ENCODE data around the gene EFCAB13.

Gene EFCAB13

DNA sequence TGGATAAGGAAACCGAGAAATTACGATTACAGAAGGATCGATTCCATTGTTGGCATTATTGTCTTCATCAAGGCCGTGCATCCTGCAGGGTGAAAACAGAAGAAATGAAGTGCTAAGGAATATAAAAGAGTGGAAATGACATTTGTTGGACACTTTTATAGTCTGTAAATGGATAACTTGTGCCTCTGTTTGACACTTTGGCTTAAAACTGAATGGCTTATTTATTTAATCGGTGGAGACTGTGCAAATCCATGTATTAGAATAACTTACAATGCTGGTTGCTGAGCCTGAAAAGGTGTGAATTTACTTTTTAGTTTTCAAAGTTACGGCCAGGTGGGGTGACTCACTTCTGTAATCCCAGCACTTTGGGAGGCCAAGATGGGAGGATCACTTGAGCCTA, 38.8 kb upstream of the EFCAB13 start (continued):
- TF ChIP-seq, protein P1, sequence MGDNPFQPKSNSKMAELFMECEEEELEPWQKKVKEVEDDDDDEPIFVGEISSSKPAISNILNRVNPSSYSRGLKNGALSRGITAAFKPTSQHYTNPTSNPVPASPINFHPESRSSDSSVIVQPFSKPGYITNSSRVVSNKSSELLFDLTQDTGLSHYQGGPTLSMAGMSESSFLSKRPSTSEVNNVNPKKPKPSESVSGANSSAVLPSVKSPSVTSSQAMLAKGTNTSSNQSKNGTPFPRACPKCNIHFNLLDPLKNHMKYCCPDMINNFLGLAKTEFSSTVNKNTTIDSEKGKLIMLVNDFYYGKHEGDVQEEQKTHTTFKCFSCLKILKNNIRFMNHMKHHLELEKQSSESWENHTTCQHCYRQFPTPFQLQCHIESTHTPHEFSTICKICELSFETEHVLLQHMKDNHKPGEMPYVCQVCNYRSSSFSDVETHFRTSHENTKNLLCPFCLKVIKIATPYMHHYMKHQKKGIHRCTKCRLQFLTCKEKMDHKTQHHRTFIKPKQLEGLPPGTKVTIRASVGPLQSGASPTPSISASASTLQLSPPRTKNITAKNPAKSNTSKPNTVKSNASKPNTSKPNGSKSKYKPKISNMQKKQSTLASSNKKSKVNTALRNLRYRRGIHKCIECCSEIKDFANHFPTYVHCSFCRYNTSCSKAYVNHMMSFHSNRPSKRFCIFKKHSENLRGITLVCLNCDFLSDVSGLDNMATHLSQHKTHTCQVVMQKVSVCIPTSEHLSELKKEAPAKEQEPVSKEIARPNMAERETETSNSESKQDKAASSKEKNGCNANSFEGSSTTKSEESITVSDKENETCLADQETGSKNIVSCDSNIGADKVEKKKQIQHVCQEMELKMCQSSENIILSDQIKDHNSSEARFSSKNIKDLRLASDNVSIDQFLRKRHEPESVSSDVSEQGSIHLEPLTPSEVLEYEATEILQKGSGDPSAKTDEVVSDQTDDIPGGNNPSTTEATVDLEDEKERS (tag by site-specific recombination; IDR thresholded peaks at IDR 0.05) = no peak

DNA sequence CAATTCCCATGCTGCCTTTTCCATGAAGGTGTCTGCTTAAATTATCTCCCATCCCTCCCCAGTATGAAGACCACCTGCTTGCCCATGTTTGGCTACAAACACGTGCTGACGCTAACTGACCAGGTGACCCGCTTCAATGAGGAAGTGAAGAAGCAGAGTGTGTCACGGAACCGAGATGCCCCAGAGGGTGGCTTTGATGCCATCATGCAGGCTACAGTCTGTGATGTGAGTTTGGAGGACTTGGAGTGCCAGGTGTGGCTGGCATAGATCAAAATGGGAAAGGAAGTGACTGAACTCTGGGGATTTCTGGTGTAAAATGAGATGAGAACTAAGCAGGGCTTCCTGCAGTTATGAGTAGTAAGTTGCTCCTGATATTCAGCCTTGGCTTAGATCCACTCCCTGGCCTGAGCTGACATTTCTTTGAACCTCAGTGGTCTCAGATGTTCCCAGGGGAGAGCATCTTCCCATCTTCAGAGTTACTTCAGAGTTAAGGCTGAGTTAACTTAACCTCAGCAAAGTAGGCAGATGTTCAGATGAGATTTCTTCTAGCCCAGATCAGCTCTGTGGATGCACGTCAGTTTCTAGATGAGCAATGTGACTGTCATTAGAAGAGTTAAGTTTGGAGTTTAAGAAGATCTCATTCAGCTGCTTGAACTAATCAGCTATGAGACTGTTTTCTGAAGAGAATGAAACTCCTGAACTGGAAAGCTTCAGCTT, 37.4 kb upstream of the EFCAB13 start:
- no peak overlapping the region for H3K4me3 ChIP-seq (ENCODE audit: low read depth, low read length)
- POLR2A ChIA-PET = no interaction called here
- H3K27ac ChIP-seq (ENCODE audit: extremely low read depth, low read depth, low read length) = no peak overlapping the region
- no peaks in the 10 kb centered on the region for H3K4me1 ChIP-seq (ENCODE audit: control insufficient read depth, insufficient read depth, low read length)
- no peaks in the 10 kb centered on the region for H3K36me3 ChIP-seq (ENCODE audit: control insufficient read depth in 2 of 2, insufficient read depth in 1 of 2, low read length in 2 of 2)
- no peaks in the 10 kb centered on the region for H3K9me3 ChIP-seq (ENCODE audit: control insufficient read depth, insufficient read depth, low read depth, low read length)
- CTCF ChIA-PET = interaction anchor here (0.5 to 1.3 kb wide), 3 partner anchors 11 to 762 kb away, joined by 3 to 4 read pairs (median 3); partner anchors contain the start of gene NFE2L1
- no peak for TF ChIP-seq ZNF140 (tag by site-specific recombination; IDR thresholded peaks at IDR 0.05)
- no peak for TF ChIP-seq ZBTB17 (tag by site-specific recombination; IDR thresholded peaks at IDR 0.05)
- TF ChIP-seq ZNF501 (tag by site-specific recombination; IDR thresholded peaks at IDR 0.05) = no peak
- no peak for TF ChIP-seq ZNF202 (tag by site-specific recombination; IDR thresholded peaks at IDR 0.05; ENCODE audit: borderline replicate concordance)
- TF ChIP-seq ZNF350 (tag by site-specific recombination; IDR thresholded peaks at IDR 0.05) = no peak
- TF ChIP-seq, protein P2, sequence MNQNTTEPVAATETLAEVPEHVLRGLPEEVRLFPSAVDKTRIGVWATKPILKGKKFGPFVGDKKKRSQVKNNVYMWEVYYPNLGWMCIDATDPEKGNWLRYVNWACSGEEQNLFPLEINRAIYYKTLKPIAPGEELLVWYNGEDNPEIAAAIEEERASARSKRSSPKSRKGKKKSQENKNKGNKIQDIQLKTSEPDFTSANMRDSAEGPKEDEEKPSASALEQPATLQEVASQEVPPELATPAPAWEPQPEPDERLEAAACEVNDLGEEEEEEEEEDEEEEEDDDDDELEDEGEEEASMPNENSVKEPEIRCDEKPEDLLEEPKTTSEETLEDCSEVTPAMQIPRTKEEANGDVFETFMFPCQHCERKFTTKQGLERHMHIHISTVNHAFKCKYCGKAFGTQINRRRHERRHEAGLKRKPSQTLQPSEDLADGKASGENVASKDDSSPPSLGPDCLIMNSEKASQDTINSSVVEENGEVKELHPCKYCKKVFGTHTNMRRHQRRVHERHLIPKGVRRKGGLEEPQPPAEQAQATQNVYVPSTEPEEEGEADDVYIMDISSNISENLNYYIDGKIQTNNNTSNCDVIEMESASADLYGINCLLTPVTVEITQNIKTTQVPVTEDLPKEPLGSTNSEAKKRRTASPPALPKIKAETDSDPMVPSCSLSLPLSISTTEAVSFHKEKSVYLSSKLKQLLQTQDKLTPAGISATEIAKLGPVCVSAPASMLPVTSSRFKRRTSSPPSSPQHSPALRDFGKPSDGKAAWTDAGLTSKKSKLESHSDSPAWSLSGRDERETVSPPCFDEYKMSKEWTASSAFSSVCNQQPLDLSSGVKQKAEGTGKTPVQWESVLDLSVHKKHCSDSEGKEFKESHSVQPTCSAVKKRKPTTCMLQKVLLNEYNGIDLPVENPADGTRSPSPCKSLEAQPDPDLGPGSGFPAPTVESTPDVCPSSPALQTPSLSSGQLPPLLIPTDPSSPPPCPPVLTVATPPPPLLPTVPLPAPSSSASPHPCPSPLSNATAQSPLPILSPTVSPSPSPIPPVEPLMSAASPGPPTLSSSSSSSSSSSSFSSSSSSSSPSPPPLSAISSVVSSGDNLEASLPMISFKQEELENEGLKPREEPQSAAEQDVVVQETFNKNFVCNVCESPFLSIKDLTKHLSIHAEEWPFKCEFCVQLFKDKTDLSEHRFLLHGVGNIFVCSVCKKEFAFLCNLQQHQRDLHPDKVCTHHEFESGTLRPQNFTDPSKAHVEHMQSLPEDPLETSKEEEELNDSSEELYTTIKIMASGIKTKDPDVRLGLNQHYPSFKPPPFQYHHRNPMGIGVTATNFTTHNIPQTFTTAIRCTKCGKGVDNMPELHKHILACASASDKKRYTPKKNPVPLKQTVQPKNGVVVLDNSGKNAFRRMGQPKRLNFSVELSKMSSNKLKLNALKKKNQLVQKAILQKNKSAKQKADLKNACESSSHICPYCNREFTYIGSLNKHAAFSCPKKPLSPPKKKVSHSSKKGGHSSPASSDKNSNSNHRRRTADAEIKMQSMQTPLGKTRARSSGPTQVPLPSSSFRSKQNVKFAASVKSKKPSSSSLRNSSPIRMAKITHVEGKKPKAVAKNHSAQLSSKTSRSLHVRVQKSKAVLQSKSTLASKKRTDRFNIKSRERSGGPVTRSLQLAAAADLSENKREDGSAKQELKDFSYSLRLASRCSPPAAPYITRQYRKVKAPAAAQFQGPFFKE (tag by site-specific recombination; IDR thresholded peaks at IDR 0.05; ENCODE audit: borderline replicate concordance) = no peak
- no peak for TF ChIP-seq REPIN1 (tag by site-specific recombination; IDR thresholded peaks at IDR 0.05; ENCODE audit: low read depth)
- no peak for TF ChIP-seq ZNF169 (tag by site-specific recombination; IDR thresholded peaks at IDR 0.05)
- TF ChIP-seq ZNF274 (IDR thresholded peaks at IDR 0.05; ENCODE audit: low read length) = no peak
- no peak for TF ChIP-seq ZNF274 (tag by site-specific recombination; IDR thresholded peaks at IDR 0.05; ENCODE audit: borderline replicate concordance)
- TF ChIP-seq ZFP3 (tag by site-specific recombination; IDR thresholded peaks at IDR 0.05; ENCODE audit: low read depth) = no peak

DNA sequence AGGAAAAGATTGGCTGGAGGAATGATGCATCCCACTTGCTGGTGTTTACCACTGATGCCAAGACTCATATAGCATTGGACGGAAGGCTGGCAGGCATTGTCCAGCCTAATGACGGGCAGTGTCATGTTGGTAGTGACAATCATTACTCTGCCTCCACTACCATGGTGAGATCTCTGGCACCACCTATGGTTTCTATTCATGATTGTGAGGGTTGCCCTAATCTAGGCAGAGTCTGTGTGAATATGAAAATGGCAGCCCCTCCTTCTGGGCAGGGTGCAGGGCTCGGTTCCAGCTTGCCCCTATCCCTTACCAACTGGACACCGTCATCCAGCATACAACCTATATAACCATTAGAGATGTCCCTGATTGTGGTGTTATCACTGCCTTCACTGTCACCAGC, 36.7 kb upstream of the EFCAB13 start:
- Histone ChIP-seq H3K4me3 (ENCODE audit: low read depth, low read length) (no peak overlapping the region), H3K27ac (ENCODE audit: extremely low read depth, low read depth, low read length) (no peak overlapping the region)
- POLR2A ChIA-PET = no interaction called here

More for the DNA sequence above, 36.7 kb upstream of the EFCAB13 start:
- CTCF ChIA-PET = interaction anchor here (0.5 to 1.3 kb wide), 3 partner anchors 12 to 761 kb away, joined by 3 to 4 read pairs (median 3); partner anchors contain the start of gene NFE2L1
- no peaks in the 10 kb centered on the region for H3K9me3 ChIP-seq (ENCODE audit: control insufficient read depth, insufficient read depth, low read depth, low read length)
- no peaks in the 10 kb centered on the region for H3K4me1 ChIP-seq (ENCODE audit: control insufficient read depth, insufficient read depth, low read length)
- no peak for TF ChIP-seq MYNN (tag by site-specific recombination; IDR thresholded peaks at IDR 0.05; ENCODE audit: borderline replicate concordance)
- no peak for TF ChIP-seq GLI2 (tag by site-specific recombination; IDR thresholded peaks at IDR 0.05; ENCODE audit: borderline replicate concordance, low read depth)
- no peak for TF ChIP-seq ZFP37 (tag by site-specific recombination; IDR thresholded peaks at IDR 0.05)
- TF ChIP-seq RBAK (tag by site-specific recombination; IDR thresholded peaks at IDR 0.05) = no peak
- H3K36me3 ChIP-seq (ENCODE audit: control insufficient read depth in 2 of 2, insufficient read depth in 1 of 2, low read length in 2 of 2) = no peaks in the 10 kb centered on the region

Measured in HEK293 (cell line).